Esophagus muscularis mucosa (tissue), 3 donors: ENCODE results near the gene ERI3.

Experiments used
- POLR2A ChIP-seq: fragments of 450-650 bp; IDR thresholded peaks from one replicate; pipeline ENCODE4 v1.6.1; 2017; ENCODE audit warnings: antibody characterized with exemption, moderate library complexity, mild to moderate bottlenecking, low read depth
- POLR2AphosphoS5 ChIP-seq, 2 donors: sonication (generic); formaldehyde crosslinking; IDR thresholded peaks; one replicate each; pipeline ENCODE4 v1.6.1; 2017; ENCODE audit warnings: antibody characterized with exemption in 2 of 2
- TF ChIP-seq, protein P1 (sequence below), 3 experiments: fragments of 200-600 bp in 2 of 3; fragments of 450-650 bp in 1 of 3; sonication (generic) in 2 of 3; IDR thresholded peaks; one replicate each; pipeline ENCODE4 v1.5.1; 2017 to 2019; ENCODE audit warnings: antibody characterized with exemption in 3 of 3, mild to moderate bottlenecking in 2 of 3, moderate library complexity in 1 of 3

DNA sequence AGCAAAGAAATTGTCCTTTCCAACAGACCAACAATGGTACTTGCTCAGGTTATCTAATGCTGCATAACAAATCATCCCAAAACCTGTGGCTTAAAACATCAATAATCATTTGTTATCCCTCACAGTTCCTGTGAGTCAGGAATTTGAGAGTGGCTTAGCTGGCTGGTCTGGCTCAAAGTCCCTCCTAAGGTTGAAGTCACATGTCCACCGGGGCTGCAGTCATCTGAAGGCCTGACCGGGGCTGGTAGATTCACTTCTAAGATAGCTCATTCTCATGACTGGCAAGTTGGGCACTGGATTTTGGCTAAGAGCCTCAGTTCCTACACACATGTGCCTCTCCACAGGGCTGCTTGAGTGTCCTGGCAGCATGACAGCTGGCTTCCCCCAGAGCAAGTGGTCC is 16.9 kb downstream of the ERI3 start:
- no peak for TF ChIP-seq POLR2AphosphoS5 (IDR thresholded peaks at IDR 0.05)
- TF ChIP-seq, protein P1, sequence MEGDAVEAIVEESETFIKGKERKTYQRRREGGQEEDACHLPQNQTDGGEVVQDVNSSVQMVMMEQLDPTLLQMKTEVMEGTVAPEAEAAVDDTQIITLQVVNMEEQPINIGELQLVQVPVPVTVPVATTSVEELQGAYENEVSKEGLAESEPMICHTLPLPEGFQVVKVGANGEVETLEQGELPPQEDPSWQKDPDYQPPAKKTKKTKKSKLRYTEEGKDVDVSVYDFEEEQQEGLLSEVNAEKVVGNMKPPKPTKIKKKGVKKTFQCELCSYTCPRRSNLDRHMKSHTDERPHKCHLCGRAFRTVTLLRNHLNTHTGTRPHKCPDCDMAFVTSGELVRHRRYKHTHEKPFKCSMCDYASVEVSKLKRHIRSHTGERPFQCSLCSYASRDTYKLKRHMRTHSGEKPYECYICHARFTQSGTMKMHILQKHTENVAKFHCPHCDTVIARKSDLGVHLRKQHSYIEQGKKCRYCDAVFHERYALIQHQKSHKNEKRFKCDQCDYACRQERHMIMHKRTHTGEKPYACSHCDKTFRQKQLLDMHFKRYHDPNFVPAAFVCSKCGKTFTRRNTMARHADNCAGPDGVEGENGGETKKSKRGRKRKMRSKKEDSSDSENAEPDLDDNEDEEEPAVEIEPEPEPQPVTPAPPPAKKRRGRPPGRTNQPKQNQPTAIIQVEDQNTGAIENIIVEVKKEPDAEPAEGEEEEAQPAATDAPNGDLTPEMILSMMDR (IDR thresholded peaks at IDR 0.05), result no peak
- TF ChIP-seq POLR2A, result no peak
